GM12872 (cell line): ENCODE measurements around the gene SPATC1L.

Experiments used
- TF ChIP-seq, protein P1 (sequence below): IDR thresholded peaks from 3 replicates; pipeline ENCODE4 v1.5.1; 2011; ENCODE audit warnings: low read depth, mild to moderate bottlenecking, low read length, moderate library complexity; ENCODE audit not compliant: insufficient read depth

The SPATC1L gene

DNA sequence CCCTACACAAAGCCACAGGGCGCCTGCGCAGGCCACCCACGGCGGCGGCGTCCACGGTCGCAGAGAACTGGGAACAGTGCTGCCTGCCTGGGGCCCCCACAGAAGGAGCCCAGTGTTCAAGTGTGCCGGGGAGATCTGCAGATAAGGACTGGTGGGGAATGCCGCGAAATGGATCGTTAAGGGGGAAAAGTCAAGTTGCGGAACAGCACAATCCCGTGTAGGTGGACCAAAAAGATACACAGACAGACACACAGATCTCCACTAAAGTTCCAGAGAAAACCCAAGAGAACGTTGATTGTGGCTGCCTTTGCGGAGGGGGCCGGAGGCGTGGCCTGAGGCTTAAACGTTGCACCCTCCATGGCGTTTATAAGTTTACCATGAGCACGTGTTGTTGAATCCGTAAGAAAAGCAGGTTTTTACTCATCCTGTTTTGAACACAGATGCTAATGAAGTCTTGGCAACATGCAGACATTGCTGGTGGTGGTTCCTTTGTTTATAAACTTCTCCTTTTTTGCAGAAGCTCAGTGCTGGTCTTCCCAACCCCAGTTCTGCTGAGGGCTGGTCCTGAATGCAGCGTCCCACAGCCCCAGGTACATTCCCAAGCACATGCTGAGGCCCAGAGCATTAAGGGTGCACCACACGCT lies 4.1 kb downstream of the SPATC1L start:
- TF ChIP-seq, protein P1, sequence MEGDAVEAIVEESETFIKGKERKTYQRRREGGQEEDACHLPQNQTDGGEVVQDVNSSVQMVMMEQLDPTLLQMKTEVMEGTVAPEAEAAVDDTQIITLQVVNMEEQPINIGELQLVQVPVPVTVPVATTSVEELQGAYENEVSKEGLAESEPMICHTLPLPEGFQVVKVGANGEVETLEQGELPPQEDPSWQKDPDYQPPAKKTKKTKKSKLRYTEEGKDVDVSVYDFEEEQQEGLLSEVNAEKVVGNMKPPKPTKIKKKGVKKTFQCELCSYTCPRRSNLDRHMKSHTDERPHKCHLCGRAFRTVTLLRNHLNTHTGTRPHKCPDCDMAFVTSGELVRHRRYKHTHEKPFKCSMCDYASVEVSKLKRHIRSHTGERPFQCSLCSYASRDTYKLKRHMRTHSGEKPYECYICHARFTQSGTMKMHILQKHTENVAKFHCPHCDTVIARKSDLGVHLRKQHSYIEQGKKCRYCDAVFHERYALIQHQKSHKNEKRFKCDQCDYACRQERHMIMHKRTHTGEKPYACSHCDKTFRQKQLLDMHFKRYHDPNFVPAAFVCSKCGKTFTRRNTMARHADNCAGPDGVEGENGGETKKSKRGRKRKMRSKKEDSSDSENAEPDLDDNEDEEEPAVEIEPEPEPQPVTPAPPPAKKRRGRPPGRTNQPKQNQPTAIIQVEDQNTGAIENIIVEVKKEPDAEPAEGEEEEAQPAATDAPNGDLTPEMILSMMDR, result no peak

DNA sequence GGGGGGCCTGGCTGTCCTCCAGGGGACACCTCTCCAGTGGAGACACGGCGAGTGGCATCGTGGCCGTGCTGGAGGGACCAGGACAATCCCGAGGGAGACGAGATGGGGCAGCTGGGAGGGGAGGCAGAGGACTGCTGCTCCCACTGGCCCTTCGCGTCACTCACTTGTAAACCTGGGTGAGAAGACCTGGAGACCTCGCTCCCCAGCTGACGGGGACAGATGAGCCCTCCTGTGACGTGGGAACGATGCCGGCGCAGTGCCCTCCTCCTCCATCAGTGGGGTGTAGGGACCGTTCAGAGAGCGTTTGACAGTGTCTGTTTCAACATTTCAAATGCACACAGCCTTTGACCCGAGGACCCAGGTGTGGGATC lies 4.6 kb downstream of the SPATC1L start:
- TF ChIP-seq, protein P1, result no peak

DNA sequence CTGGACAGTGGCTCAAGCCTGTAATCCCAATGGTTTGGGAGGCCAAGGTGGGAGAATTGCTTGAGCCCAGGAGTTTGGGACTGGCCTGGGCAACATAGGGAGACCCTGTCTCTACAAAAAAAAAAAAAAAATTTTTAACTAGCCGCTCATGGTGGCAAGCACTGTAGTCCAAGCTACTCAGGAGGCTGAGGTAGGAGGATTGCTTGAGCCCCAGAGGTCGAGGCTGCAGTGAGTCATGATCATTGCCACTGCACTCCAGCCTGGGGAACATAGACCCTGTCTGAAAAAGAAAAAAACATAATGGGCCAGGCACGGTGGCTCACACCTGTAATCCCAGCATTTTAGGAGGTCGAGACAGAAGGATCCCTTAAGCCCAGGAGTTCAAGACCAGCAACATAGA lies 5.3 kb downstream of the SPATC1L start:
- TF ChIP-seq, protein P1, result no peak

DNA sequence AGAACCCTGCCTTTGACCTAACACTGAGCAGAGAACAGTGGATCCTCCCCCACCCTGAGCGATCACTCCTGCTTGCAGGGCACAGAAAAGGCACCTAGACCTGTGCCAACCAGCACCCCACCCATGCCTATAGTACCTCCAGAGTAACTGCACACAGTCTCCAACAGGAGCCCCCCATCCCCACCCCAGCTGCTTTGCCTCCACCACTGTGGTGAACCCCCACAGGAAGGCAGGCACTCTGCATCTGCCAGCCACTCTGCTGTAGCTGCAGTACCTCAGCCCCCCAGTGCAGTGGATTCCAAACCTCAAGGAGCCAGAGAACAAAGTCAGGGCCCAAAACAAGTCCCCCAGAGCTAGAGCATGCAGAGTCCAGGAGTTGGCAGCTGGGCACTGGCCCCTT lies 10.7 kb downstream of the SPATC1L start:
- TF ChIP-seq, protein P1, result no peak

DNA sequence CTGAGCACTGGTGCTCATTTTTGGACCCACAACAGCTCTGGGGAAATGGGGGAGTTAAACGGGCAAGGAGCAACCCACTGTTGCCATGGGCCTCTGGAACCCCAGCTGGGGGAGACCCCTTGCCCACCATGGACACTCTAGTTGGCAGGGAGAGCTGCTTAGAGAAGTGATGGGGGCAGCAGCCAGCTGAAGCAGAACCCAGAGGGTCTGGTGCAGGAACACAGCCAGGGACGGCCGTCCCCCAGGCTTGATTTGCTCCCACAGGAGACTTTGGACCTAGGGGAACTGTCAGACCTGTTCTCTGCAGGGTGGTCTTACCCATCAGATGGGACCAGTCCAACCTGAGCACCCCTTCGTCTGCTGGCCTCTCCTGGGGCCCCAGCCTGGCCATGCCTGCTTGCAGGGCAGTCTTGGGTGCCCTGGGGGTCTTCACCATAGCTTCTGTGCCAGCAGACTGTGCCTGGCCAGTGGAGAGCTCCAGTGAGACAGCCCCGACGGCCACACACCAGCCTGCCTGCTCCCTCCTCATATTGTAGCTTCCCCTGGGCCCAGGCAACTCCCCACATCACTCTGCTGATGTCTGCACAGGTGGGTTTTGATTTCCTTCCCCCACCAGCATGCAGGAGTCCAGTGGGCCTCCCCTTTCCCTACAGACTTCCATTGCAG lies 11.3 kb downstream of the SPATC1L start:
- TF ChIP-seq, protein P1, result no peak

DNA sequence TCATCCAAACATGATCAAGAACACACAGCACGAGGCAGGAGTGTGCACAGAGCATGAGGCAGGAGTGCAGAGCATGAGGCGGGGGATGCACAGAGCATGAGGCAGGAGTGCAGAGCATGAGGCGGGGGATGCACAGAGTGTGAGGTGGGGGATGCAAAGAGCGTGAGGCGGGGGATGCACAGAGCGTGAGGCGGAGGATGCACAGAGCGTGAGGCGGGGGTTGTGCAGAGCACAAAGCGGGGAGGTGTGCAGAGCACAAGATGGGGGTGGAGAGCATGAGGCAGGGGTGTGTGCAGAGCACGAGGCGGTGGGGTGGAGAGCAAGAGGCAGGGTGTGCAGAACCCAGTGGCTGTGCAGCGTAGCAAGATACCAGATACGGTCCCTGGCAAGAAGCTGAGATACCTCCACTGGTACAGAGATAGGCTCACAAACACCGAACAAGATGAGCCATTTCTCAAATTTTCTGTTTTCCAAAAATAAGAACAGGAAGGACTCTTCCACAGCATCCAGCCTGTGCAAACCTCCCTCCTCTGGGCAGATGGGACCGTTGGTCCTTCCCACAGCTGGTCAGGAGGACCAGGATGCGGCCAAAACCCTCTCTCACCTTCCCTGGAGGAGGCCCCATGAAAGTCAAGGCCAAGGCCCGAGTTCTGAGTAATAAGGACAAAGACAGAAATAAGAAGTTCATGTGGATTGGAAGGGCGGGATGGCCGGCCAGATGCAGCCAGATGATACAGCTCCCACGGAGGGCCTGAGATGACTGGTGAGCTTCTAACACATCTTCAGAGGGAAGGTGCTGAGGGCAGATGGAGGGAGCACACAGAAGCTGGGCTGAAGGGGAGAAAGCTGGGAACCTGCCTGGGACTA lies 12.0 kb downstream of the SPATC1L start:
- TF ChIP-seq, protein P1, result no peak

DNA sequence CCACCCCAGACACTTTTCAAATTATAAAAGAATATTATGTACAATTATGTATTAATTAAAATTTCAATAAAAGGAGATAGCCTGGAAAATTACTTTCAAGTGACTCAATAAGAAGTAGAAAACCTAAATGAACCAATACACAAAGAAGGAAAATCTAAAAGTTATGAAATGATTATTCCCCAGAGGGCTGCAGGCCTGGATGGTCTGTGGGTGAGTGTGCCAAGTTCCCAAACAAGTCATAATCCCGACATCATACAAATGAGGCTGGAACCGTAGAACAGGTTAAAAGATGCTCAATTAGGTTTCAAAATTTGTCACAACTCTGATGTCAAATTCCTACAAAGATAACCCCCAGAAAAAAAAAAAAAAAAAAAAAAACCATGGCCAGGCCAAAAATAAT lies 12.7 kb downstream of the SPATC1L start:
- TF ChIP-seq, protein P1, result no peak
